Endothelial cell of umbilical vein (primary cell): ENCODE measurements around the gene TCIRG1. TPM values are rescaled to one million over a fixed set of nuclear protein-coding genes. Genes with fewer than 3 reads are reported as not detected.

Experiments used
- BruUV-seq: library from RNA; stranded (reverse); fragments of 400-500 nt; replicated peaks from 2 replicates; lab custom pipeline; 2021; lab: Mats Ljungman, UMichigan
- CTCF ChIA-PET: fragments of 300-600, 350-600 bp; sonication (Branson Sonifier 250); formaldehyde crosslinking; loops from one replicate; lab custom pipeline; 2021; ENCODE audit warnings: antibody characterized with exemption, inconsistent platforms; lab: Charles Lee
- POLR2A ChIA-PET: fragments of 300-600, 350-600 bp; sonication (Branson Sonifier 250); formaldehyde crosslinking; loops from one replicate; lab custom pipeline; 2021; ENCODE audit warnings: antibody characterized with exemption, inconsistent platforms; lab: Charles Lee
- DNase-seq: peaks from one replicate; pipeline ENCODE4 v3.0.0-alpha.2; 2011; ENCODE audit warnings: low read depth, low spot score
- FAIRE-seq: peaks from 2 replicates; lab custom pipeline; 2011; peaks lifted over from hg19 to GRCh38; lab: Jason Lieb, UNC
- H2AFZ ChIP-seq: 2 replicates; pipeline ENCODE4 v1.6.0; 2012; ENCODE audit warnings: low read depth, low read length, control low read depth, inconsistent platforms
- H3K27ac ChIP-seq: 2 replicates; pipeline ENCODE4 v1.5.1; 2011; ENCODE audit warnings: low read depth, mild to moderate bottlenecking, control low read depth, low read length, moderate library complexity; ENCODE audit not compliant: insufficient read depth
- H3K27me3 ChIP-seq, 2 experiments: 2 replicates each; pipeline versions ENCODE4 v1.6.0 to v1.6.1; 2011; ENCODE audit warnings: low read length in 2 of 2, mixed read lengths in 1 of 2; ENCODE audit not compliant: control insufficient read depth in 2 of 2, insufficient read depth in 2 of 2
- H3K36me3 ChIP-seq, 2 experiments: 2 replicates in 1 of 2; 3 replicates in 1 of 2; pipeline ENCODE4 v1.5.1; 2011; ENCODE audit warnings: low read length in 2 of 2, mild to moderate bottlenecking in 1 of 2, moderate library complexity in 1 of 2; ENCODE audit not compliant: control insufficient read depth in 2 of 2, insufficient read depth in 2 of 2; ENCODE audit errors: extremely low read depth in 1 of 2
- H3K4me1 ChIP-seq: 3 replicates; pipeline ENCODE4 v1.5.1; 2011; ENCODE audit warnings: mild to moderate bottlenecking, low read length; ENCODE audit not compliant: control insufficient read depth, insufficient read depth; ENCODE audit errors: extremely low read depth
- H3K4me2 ChIP-seq: 2 replicates; pipeline ENCODE4 v1.6.1; 2011; ENCODE audit warnings: low read length, control low read depth, mixed read lengths; ENCODE audit not compliant: insufficient read depth
- H3K4me3 ChIP-seq, 3 experiments: fragments of 200-600 bp in 1 of 3; sonication (generic), shearing (Covaris generic) in 1 of 3; replicated peaks in 1 of 3; 2 replicates each; pipeline ENCODE4 v1.5.1; 2011 to 2016; ENCODE audit warnings: control low read depth in 3 of 3, low read length in 3 of 3, mild to moderate bottlenecking in 2 of 3, inconsistent platforms in 1 of 3, low read depth in 1 of 3, moderate library complexity in 1 of 3; ENCODE audit not compliant: insufficient read depth in 1 of 3
- H3K79me2 ChIP-seq: 2 replicates; pipeline ENCODE4 v1.6.0; 2012; ENCODE audit warnings: low read length, inconsistent platforms; ENCODE audit not compliant: control insufficient read depth, insufficient read depth
- H3K9ac ChIP-seq: replicated peaks from 2 replicates; pipeline ENCODE3; 2011; ENCODE audit warnings: low read length, control low read depth; ENCODE audit not compliant: insufficient read depth; ENCODE audit errors: extremely low read depth
- H3K9me1 ChIP-seq: replicated peaks from 3 replicates; pipeline ENCODE4 v1.6.0; 2011; ENCODE audit warnings: mild to moderate bottlenecking, low read length; ENCODE audit not compliant: control insufficient read depth, insufficient read depth; ENCODE audit errors: extremely low read depth
- H3K9me3 ChIP-seq: replicated peaks from 2 replicates; pipeline ENCODE4 v1.5.1; 2012; ENCODE audit warnings: low read length, inconsistent platforms; ENCODE audit not compliant: control insufficient read depth, insufficient read depth
- H4K20me1 ChIP-seq: replicated peaks from 2 replicates; pipeline ENCODE3; 2011; ENCODE audit warnings: mild to moderate bottlenecking, low read length; ENCODE audit not compliant: control insufficient read depth, insufficient read depth; ENCODE audit errors: extremely low read depth
- CTCF ChIP-seq, 2 donors: IDR thresholded peaks; 1 replicate in 1 of 2; 2 replicates in 1 of 2; pipeline ENCODE4 v1.5.1; 2011; ENCODE audit warnings: low read length in 2 of 2, mild to moderate bottlenecking in 2 of 2, moderate library complexity in 2 of 2, control low read depth in 1 of 2, inconsistent platforms in 1 of 2, low read depth in 1 of 2; ENCODE audit not compliant: insufficient read depth in 1 of 2; ENCODE audit errors: extremely low read depth in 1 of 2
- EZH2 ChIP-seq: IDR thresholded peaks from 2 replicates; pipeline ENCODE4 v1.6.1; 2012; ENCODE audit warnings: borderline replicate concordance, low read depth, mild to moderate bottlenecking, moderate library complexity, low read length, inconsistent platforms; ENCODE audit not compliant: severe bottlenecking
- FOS ChIP-seq: IDR thresholded peaks from 2 replicates; pipeline ENCODE4 v1.6.1; 2011; ENCODE audit warnings: mild to moderate bottlenecking, low read length, moderate library complexity, borderline replicate concordance; ENCODE audit not compliant: insufficient read depth
- GATA2 ChIP-seq: IDR thresholded peaks from 2 replicates; pipeline ENCODE4 v1.7.0; 2011; ENCODE audit warnings: low read depth, mild to moderate bottlenecking, moderate library complexity, mixed read lengths, low read length; ENCODE audit not compliant: insufficient read length, insufficient read depth
- JUN ChIP-seq: IDR thresholded peaks from 2 replicates; pipeline ENCODE4 v1.6.1; 2011; ENCODE audit warnings: borderline replicate concordance, low read depth; ENCODE audit not compliant: insufficient read length, insufficient read depth
- MAX ChIP-seq: IDR thresholded peaks from 2 replicates; pipeline ENCODE4 v1.6.1; 2011; ENCODE audit not compliant: insufficient read depth, insufficient read length
- MYC ChIP-seq: IDR thresholded peaks from one replicate; pipeline ENCODE4 v1.6.1; 2011; ENCODE audit warnings: mild to moderate bottlenecking, low read depth, low read length
- POLR2A ChIP-seq: IDR thresholded peaks from 2 replicates; pipeline ENCODE4 v1.6.1; 2012; ENCODE audit warnings: low read depth, mild to moderate bottlenecking, control low read depth, low read length
- POLR2AphosphoS5 ChIP-seq: IDR thresholded peaks from 2 replicates; pipeline ENCODE4 v1.6.1; 2012; ENCODE audit warnings: low read depth, mild to moderate bottlenecking, control low read depth, low read length, moderate library complexity; ENCODE audit not compliant: insufficient read depth
- dilution Hi-C: fragments of 300-500 bp; cut with MboI; formaldehyde crosslinking; loops from one replicate; pipeline ENCODE4 v1.15.0; 2019; ENCODE audit warnings: low sequenced_read_pairs; ENCODE audit not compliant: extremely low pct_ligation_motif_present
- intact Hi-C: fragments of 100-400 bp; cut with micrococcal nuclease; formaldehyde crosslinking; loops from one replicate; pipeline ENCODE4 v1.10.0; 2022
- polyA plus RNA-seq, 4 experiments: library from polyadenylated mRNA; depleted of rRNA in 3 of 4; stranded (reverse) in 3 of 4; unstranded in 1 of 4; fragments of >200 nt; gene quantifications; 2 replicates each; pipeline versions ENCODE4 v1.2.1 to v1.2.3, GENCODE V29; 2011 to 2012; ENCODE audit warnings: missing spikeins in 1 of 4
- total RNA-seq: library from RNA; stranded (reverse); gene quantifications from 2 replicates; pipeline ENCODE4 v1.2.3, GENCODE V29; 2021

Gene TCIRG1
- total and polyA plus RNA-seq, 2 donors (not counting 3 experiments of a cell fraction or from before 2014, with no cell fraction given): 134 to 183 TPM

- H3K4me2 ChIP-seq: no peak overlapping the region
- H3K4me1 ChIP-seq: no peaks in the 10 kb centered on the region
- FAIRE-seq (no peak), DNase-seq (no peak)
- no peaks in the 10 kb centered on the region for H3K9me1 ChIP-seq
- CTCF ChIA-PET: interaction anchor here (0.7 to 1.8 kb wide), 6 partner anchors 12 to 138 kb away, joined by 3 to 4 read pairs (median 4); no protein-coding TSS in a partner anchor
- TF ChIP-seq POLR2A (no peak), CTCF (IDR thresholded peaks at IDR 0.05; ENCODE audit: extremely low read depth in 1 of 2, insufficient read depth in 1 of 2, low read depth in 1 of 2, low read length in 2 of 2) (no peak), GATA2 (no peak), EZH2 (no peak), FOS (no peak), MAX (no peak), POLR2AphosphoS5 (no peak), MYC (no peak), JUN (no peak)
- no peaks in the 10 kb centered on the region for H3K79me2 ChIP-seq
- H3K9me3 ChIP-seq: no peaks in the 10 kb centered on the region
- intact Hi-C loops: no loop called here
- H3K27me3 ChIP-seq: no peaks in the 10 kb centered on the region
- H2AFZ ChIP-seq: no peak overlapping the region
- H3K27ac ChIP-seq: no peak overlapping the region
- peaks cover 0 to 24% of the 10 kb centered on the region in 2 experiments for H3K36me3 ChIP-seq
- no peak overlapping the region for H3K9ac ChIP-seq
- dilution Hi-C loops: no loop called here
- POLR2A ChIA-PET: no interaction called here
- no peaks in the 10 kb centered on the region for H4K20me1 ChIP-seq
- BruUV-seq: no TSS peak
- H3K4me3 ChIP-seq: no peak overlapping the region
These were observed 32.6 kb downstream of the TCIRG1 start for GRCh38 chr11:68071281-68072048.
